Stomach (tissue), 9 donors: ENCODE data around the gene PRDX3. TPM values are rescaled to one million over a fixed set of nuclear protein-coding genes. Genes with fewer than 3 reads are reported as not detected.

Experiments used
- DNase-seq, 2 donors: peaks; one replicate each; pipeline versions ENCODE4 v3.0.0 to v3.0.0-alpha.2; 2013 to 2019
- H3K27ac ChIP-seq, 5 donors: fragments of 200-600 bp in 4 of 5; sonication (generic) in 4 of 5; one replicate each; pipeline ENCODE4 v1.5.1; 2013 to 2019; ENCODE audit warnings: mild to moderate bottlenecking in 1 of 5, moderate library complexity in 1 of 5
- H3K27me3 ChIP-seq, 3 donors: fragments of 200-600 bp; sonication (generic); one replicate each; pipeline ENCODE4 v1.5.1; 2017 to 2019; ENCODE audit warnings: mixed run types in 1 of 3
- H3K36me3 ChIP-seq, 4 donors: fragments of 200-600 bp; sonication (generic); 1 replicate in 3 of 4; 2 replicates in 1 of 4; pipeline ENCODE4 v1.5.1; 2016 to 2019
- H3K4me1 ChIP-seq, 4 donors: fragments of 200-600 bp; sonication (generic); one replicate each; pipeline ENCODE4 v1.5.1; 2016 to 2019
- H3K4me3 ChIP-seq, 4 donors: fragments of 200-600 bp; sonication (generic) in 3 of 4; one replicate each; pipeline ENCODE4 v1.5.1; 2016 to 2019; ENCODE audit warnings: mild to moderate bottlenecking in 1 of 4
- H3K9me3 ChIP-seq, 4 donors: fragments of 200-600 bp; sonication (generic); one replicate each; pipeline ENCODE4 v1.5.1; 2016 to 2019
- CTCF ChIP-seq, 7 experiments: fragments of 450-650 bp in 4 of 7; fragments of 200-600 bp in 3 of 7; sonication (generic) in 3 of 7; IDR thresholded peaks; one replicate each; pipeline ENCODE4 v1.5.1; 2016 to 2019; ENCODE audit warnings: antibody characterized with exemption in 7 of 7, control low read depth in 2 of 7, mild to moderate bottlenecking in 1 of 7
- EP300 ChIP-seq: sonication (generic); formaldehyde crosslinking; IDR thresholded peaks from one replicate; pipeline ENCODE4 v1.6.1; 2017; ENCODE audit warnings: antibody characterized with exemption
- POLR2A ChIP-seq, 4 donors: fragments of 450-650 bp; IDR thresholded peaks; one replicate each; pipeline ENCODE4 v1.6.1; 2016; ENCODE audit warnings: antibody characterized with exemption in 4 of 4, control low read depth in 2 of 4, mild to moderate bottlenecking in 1 of 4, moderate library complexity in 1 of 4
- POLR2AphosphoS5 ChIP-seq, 3 donors: sonication (generic); formaldehyde crosslinking; IDR thresholded peaks; one replicate each; pipeline ENCODE4 v1.6.1; 2016; ENCODE audit warnings: antibody characterized with exemption in 3 of 3
- WGBS, 5 donors: extraction: QIAGEN DNeasy Blood & Tissue Kit in 3 of 5; methylation state at CpG; one replicate each; pipeline versions ENCODE4 v1.1.5 to v1.1.7; 2013 to 2018; 5-methylcytosine and 5-hydroxymethylcytosine counted together
- intact Hi-C: fragments of 100-400 bp; cut with DNase I; formaldehyde crosslinking; loops from one replicate; pipeline ENCODE4 v1.15.1; 2023; ENCODE audit warnings: low total_unique reads
- polyA plus RNA-seq, 3 donors: library from polyadenylated mRNA; stranded (reverse); fragments of 200-250 nt; gene quantifications; one replicate each; pipeline ENCODE4 v1.2.3, GENCODE V29; 2013
- total RNA-seq, 5 donors: library from RNA; depleted of rRNA; stranded (reverse); fragments of >200 nt; gene quantifications; one replicate each; pipeline versions ENCODE4 v1.1.0 to v1.2.3, GENCODE V29; 2014 to 2016
- donor health status: healthy with polysubstance abuse.
- donor health status: Bipolar disorder and iron deficiency.
- donor health status: healthy.

The PRDX3 gene
- total and polyA plus RNA-seq, 8 donors, result 11.9 to 163 (median 118) TPM

- Histone ChIP-seq H3K36me3 (no peaks in the 10 kb centered on the region), H3K27me3 (no peaks in the 10 kb centered on the region), H3K27ac (peak overlapping the region; percentile 73 to 91 (median 83)), H3K4me3 (peak overlapping the region in 2 of 4 donors; percentile 11 to 14), H3K9me3 (no peaks in the 10 kb centered on the region), H3K4me1 (peaks cover 45 to 74% (median 60%) of the 10 kb centered on the region in 4 donors)
- 23 to 54% (median 33%) methylated on average over 9 of the region's 9 CpGs for WGBS, 5 donors
- no peak for TF ChIP-seq EP300
- no peak for TF ChIP-seq CTCF (IDR thresholded peaks at IDR 0.05)
- no peak for TF ChIP-seq POLR2A (IDR thresholded peaks at IDR 0.05)
- TF ChIP-seq POLR2AphosphoS5 (IDR thresholded peaks at IDR 0.05), result no peak
- DNase-seq, result no peak
- intact Hi-C loops, result no loop called here
Observed at GRCh38 chr10:119222966-119223386, 44.4 kb upstream of the PRDX3 start.

DNA sequence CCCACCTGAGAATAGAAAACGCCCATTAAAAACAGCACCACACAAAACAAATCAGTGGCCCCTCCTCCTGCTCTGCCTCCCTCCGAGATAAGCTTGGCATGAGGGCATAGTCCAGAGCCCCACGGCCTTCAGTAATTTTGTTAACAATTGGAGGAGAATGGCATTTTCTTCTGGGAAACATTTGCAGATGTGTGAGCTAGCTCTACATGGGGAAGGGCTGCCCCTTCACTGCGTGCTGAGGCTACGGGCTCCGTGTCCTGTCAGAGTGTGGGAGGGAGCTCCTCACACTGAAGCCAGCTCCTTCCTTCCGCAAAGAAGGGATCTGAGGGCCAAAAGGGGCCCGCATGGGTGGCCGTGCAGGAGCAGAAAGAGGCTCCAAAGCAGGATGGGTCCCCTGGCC lies 43.9 kb upstream of the PRDX3 start:
- H3K4me3 ChIP-seq, result peak overlapping the region in 2 of 4 donors; percentile 11 to 14

DNA sequence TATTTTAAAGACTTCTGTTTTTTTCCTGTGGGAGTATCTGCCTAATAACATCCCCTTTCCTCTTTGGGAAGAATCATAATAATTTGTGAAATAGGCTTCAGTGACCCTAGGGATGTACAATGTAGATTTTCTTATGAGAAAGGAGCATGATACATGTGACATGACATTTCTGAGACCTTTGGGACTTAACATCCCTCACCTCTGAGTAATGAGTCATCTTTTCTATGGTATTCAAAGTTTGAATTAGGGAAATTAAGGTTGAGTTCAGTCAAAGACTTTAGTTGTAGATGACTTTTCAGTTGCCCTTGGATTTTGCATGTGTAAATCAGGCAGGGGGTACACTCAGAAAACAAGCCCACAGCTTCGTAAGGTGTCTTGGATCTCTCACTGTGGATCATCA lies 43.1 kb upstream of the PRDX3 start:
- Histone ChIP-seq H3K27ac (peak overlapping the region; percentile 73 to 91 (median 83)), H3K27me3 (no peaks in the 10 kb centered on the region), H3K4me3 (no peak overlapping the region), H3K9me3 (no peaks in the 10 kb centered on the region), H3K4me1 (peaks cover 52 to 82% (median 69%) of the 10 kb centered on the region in 4 donors), H3K36me3 (no peaks in the 10 kb centered on the region)
- 84 to 97% (median 91%) methylated on average over 1 of the region's 1 CpG for WGBS, 5 donors
- intact Hi-C loops, result no loop called here
- TF ChIP-seq POLR2AphosphoS5 (IDR thresholded peaks at IDR 0.05), result no peak
- no peak for TF ChIP-seq CTCF (IDR thresholded peaks at IDR 0.05)
- no peak for TF ChIP-seq POLR2A (IDR thresholded peaks at IDR 0.05)
- no peak for TF ChIP-seq EP300
- no peak for DNase-seq

More for the DNA sequence above, 43.9 kb upstream of the PRDX3 start:
- H3K36me3 ChIP-seq, result no peaks in the 10 kb centered on the region
- TF ChIP-seq POLR2AphosphoS5 (IDR thresholded peaks at IDR 0.05) (no peak), POLR2A (IDR thresholded peaks at IDR 0.05) (no peak), EP300 (no peak), CTCF (IDR thresholded peaks at IDR 0.05) (no peak)
- WGBS, 5 donors, result 10 to 24% (median 18%) methylated on average over 4 to 9 of the region's 9 CpGs
- intact Hi-C loops, result no loop called here
- peaks cover 49 to 79% (median 62%) of the 10 kb centered on the region in 4 donors for H3K4me1 ChIP-seq
- H3K9me3 ChIP-seq, result no peaks in the 10 kb centered on the region
- no peaks in the 10 kb centered on the region for H3K27me3 ChIP-seq
- DNase-seq, result peak; percentile 31 to 75
- peak overlapping the region; percentile 73 to 91 (median 83) for H3K27ac ChIP-seq

- WGBS, 5 donors, result 59 to 78% (median 66%) methylated on average over 4 of the region's 4 CpGs
- Histone ChIP-seq H3K36me3 (no peaks in the 10 kb centered on the region), H3K27me3 (no peaks in the 10 kb centered on the region), H3K9me3 (no peaks in the 10 kb centered on the region), H3K4me1 (peaks cover 52 to 81% (median 70%) of the 10 kb centered on the region in 4 donors), H3K4me3 (no peak overlapping the region), H3K27ac (peak overlapping the region; percentile 50 to 91 (median 83))
- DNase-seq, result peak in 1 of 2 donors; percentile 63
- intact Hi-C loops, result no loop called here
- TF ChIP-seq POLR2AphosphoS5 (IDR thresholded peaks at IDR 0.05) (peak in 2 of 3 donors; percentile 28 to 44), EP300 (no peak), CTCF (IDR thresholded peaks at IDR 0.05) (no peak), POLR2A (IDR thresholded peaks at IDR 0.05) (no peak)
Observed at GRCh38 chr10:119221201-119221600, 42.6 kb upstream of the PRDX3 start.
